IPS-20b (cell line): ENCODE data around the gene CDH5.

Experiments used
- H3K27ac ChIP-seq: one replicate; pipeline ENCODE4 v1.5.1; 2013; ENCODE audit warnings: low read length
- H3K27me3 ChIP-seq: 2 replicates; pipeline ENCODE4 v1.6.1; 2013; ENCODE audit warnings: mild to moderate bottlenecking, low read length, inconsistent platforms; ENCODE audit not compliant: insufficient read depth
- H3K36me3 ChIP-seq: 2 replicates; pipeline ENCODE4 v1.6.1; 2013; ENCODE audit warnings: low read depth, mild to moderate bottlenecking, inconsistent platforms, low read length, moderate library complexity; ENCODE audit not compliant: insufficient read depth
- H3K4me1 ChIP-seq: 2 replicates; pipeline ENCODE4 v1.6.1; 2013; ENCODE audit warnings: mild to moderate bottlenecking, control low read depth, inconsistent platforms, low read length, moderate library complexity; ENCODE audit not compliant: insufficient read depth
- H3K4me3 ChIP-seq: 2 replicates; pipeline ENCODE4 v1.5.1; 2013; ENCODE audit warnings: mild to moderate bottlenecking, low read length, inconsistent platforms
- H3K9ac ChIP-seq: 2 replicates; pipeline ENCODE4 v1.6.1; 2013; ENCODE audit warnings: low read depth, mild to moderate bottlenecking, inconsistent platforms, low read length, moderate library complexity
- H3K9me3 ChIP-seq: 2 replicates; pipeline ENCODE4 v1.6.1; 2013; ENCODE audit warnings: mild to moderate bottlenecking, low read depth, low read length, inconsistent platforms; ENCODE audit not compliant: insufficient read depth

The CDH5 gene

GRCh38 chr16:66414891-66415290 is 48.4 kb downstream of the CDH5 start:
- Histone ChIP-seq H3K9me3 (no peaks in the 10 kb centered on the region; the same call in 1 of the 2 replicates), H3K27me3 (no peaks in the 10 kb centered on the region; the same call in 1 of the 2 replicates), H3K4me1 (no peaks in the 10 kb centered on the region), H3K27ac (no peak overlapping the region), H3K36me3 (no peaks in the 10 kb centered on the region), H3K4me3 (no peak overlapping the region), H3K9ac (no peak overlapping the region)

GRCh38 chr16:66416136-66416535 is 49.6 kb downstream of the CDH5 start:
- no peak overlapping the region for H3K4me3 ChIP-seq
- no peaks in the 10 kb centered on the region for H3K36me3 ChIP-seq
- H3K27ac ChIP-seq, result no peak overlapping the region
- H3K9me3 ChIP-seq, result no peaks in the 10 kb centered on the region; the same call in 1 of the 2 replicates
- peaks cover 4% of the 10 kb centered on the region for H3K27me3 ChIP-seq
- H3K4me1 ChIP-seq, result no peaks in the 10 kb centered on the region
- H3K9ac ChIP-seq, result no peak overlapping the region

GRCh38 chr16:66416939-66417700 is 50.6 kb downstream of the CDH5 start:
- no peak overlapping the region for H3K27ac ChIP-seq
- H3K9me3 ChIP-seq, result no peaks in the 10 kb centered on the region; the same call in 1 of the 2 replicates
- no peaks in the 10 kb centered on the region for H3K4me1 ChIP-seq
- H3K36me3 ChIP-seq, result no peaks in the 10 kb centered on the region
- H3K4me3 ChIP-seq, result no peak overlapping the region
- no peak overlapping the region for H3K9ac ChIP-seq
- peaks cover 7% of the 10 kb centered on the region for H3K27me3 ChIP-seq

- Histone ChIP-seq H3K9ac (no peak overlapping the region), H3K9me3 (no peaks in the 10 kb centered on the region; the same call in 1 of the 2 replicates), H3K27me3 (peaks cover 20% of the 10 kb centered on the region), H3K4me3 (no peak overlapping the region), H3K36me3 (no peaks in the 10 kb centered on the region), H3K27ac (no peak overlapping the region), H3K4me1 (no peaks in the 10 kb centered on the region)
These were observed 51.9 kb downstream of the CDH5 start for GRCh38 chr16:66418165-66418962.

DNA sequence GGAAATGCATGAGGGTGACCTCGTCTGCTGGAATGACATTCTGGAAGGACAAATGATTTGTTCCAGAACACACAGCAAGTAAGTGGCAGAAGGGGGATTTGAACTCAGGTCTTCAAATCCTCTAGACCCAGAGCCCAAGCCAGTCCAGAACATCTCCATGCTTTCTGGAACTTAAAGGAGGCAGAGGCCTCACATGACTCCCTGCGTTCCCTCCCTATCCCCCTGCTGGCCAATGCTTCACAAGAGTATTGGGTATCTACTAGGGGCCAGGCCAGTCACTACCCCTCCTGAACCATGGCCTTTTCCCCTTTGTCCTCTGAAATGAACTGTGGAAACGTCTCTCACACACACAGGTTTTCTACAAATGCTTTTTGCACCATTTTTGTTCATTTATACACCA is 53.0 kb downstream of the CDH5 start:
- Histone ChIP-seq H3K9me3 (no peaks in the 10 kb centered on the region; the same call in 1 of the 2 replicates), H3K27me3 (peaks cover 31% of the 10 kb centered on the region), H3K36me3 (no peaks in the 10 kb centered on the region), H3K9ac (no peak overlapping the region), H3K4me1 (no peaks in the 10 kb centered on the region), H3K27ac (no peak overlapping the region), H3K4me3 (no peak overlapping the region)

DNA sequence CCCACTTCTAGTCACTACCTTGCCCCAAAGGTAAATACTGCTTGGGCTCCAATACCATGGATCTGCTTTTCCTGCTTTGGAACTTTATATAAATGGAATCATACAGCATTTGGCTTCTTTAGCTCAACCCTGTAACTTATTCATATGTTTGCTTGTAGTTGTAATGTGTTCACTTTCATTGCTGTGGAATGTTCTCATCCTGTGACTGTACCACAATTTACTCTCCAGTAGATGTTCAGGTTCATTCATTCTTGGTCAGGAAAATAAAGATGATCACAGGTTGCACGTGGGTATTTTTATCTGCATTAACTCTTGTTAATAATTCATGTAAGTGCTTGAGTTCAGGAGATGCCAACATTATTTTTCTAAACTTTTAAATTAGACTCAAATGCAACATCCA is 53.9 kb downstream of the CDH5 start:
- H3K27me3 ChIP-seq, result peaks cover 40% of the 10 kb centered on the region
- no peak overlapping the region for H3K27ac ChIP-seq
- H3K4me3 ChIP-seq, result no peak overlapping the region
- H3K4me1 ChIP-seq, result no peaks in the 10 kb centered on the region
- H3K9ac ChIP-seq, result no peak overlapping the region
- no peaks in the 10 kb centered on the region; the same call in 1 of the 2 replicates for H3K9me3 ChIP-seq
- no peaks in the 10 kb centered on the region for H3K36me3 ChIP-seq

DNA sequence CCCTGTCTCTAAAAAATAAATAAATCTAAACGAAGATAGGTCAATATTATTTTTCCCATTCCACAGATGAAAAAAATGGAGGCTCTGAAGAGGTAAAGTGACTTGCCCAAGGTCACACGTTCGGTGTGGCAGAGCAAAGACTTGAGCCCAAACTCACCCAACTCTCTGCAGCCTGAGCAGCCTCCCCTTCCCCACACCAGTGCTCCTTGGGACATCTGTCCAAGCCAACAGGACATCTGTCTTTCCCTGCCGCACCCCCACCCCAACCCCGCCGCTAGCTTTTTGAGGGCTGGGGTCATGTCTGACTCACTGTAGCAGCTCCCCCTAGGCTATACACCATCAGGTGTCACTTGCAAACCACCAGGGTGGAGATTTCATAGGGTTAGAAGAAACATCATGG is 55.4 kb downstream of the CDH5 start:
- Histone ChIP-seq H3K9me3 (no peaks in the 10 kb centered on the region; the same call in 1 of the 2 replicates), H3K4me1 (no peaks in the 10 kb centered on the region), H3K4me3 (no peak overlapping the region), H3K36me3 (no peaks in the 10 kb centered on the region), H3K9ac (no peak overlapping the region), H3K27me3 (peaks cover 54% of the 10 kb centered on the region), H3K27ac (no peak overlapping the region)

- Histone ChIP-seq H3K27me3 (peaks cover 55% of the 10 kb centered on the region), H3K4me1 (no peaks in the 10 kb centered on the region), H3K9ac (no peak overlapping the region), H3K27ac (no peak overlapping the region), H3K9me3 (no peaks in the 10 kb centered on the region; the same call in 1 of the 2 replicates), H3K36me3 (no peaks in the 10 kb centered on the region), H3K4me3 (no peak overlapping the region)
These were observed 55.9 kb downstream of the CDH5 start for GRCh38 chr16:66422366-66422765.

- Histone ChIP-seq H3K4me3 (no peak overlapping the region), H3K36me3 (no peaks in the 10 kb centered on the region), H3K9me3 (no peaks in the 10 kb centered on the region), H3K27me3 (peaks cover 63% of the 10 kb centered on the region), H3K27ac (no peak overlapping the region), H3K9ac (no peak overlapping the region), H3K4me1 (no peaks in the 10 kb centered on the region)
These were observed 56.7 kb downstream of the CDH5 start for GRCh38 chr16:66423177-66423576.

- Histone ChIP-seq H3K4me1 (peaks cover 4% of the 10 kb centered on the region; the same call in 1 of the 2 replicates), H3K36me3 (no peaks in the 10 kb centered on the region), H3K4me3 (no peak overlapping the region), H3K9ac (no peak overlapping the region), H3K27me3 (peaks cover 84% of the 10 kb centered on the region), H3K9me3 (no peaks in the 10 kb centered on the region), H3K27ac (no peak overlapping the region)
These were observed 59.2 kb downstream of the CDH5 start for GRCh38 chr16:66425651-66426050.

- Histone ChIP-seq H3K27me3 (peaks cover 89% of the 10 kb centered on the region), H3K4me1 (peaks cover 4% of the 10 kb centered on the region; the same call in 1 of the 2 replicates), H3K27ac (no peak overlapping the region), H3K36me3 (no peaks in the 10 kb centered on the region), H3K9ac (no peak overlapping the region), H3K9me3 (no peaks in the 10 kb centered on the region), H3K4me3 (peak overlapping the region; percentile 55)
These were observed 59.9 kb downstream of the CDH5 start for GRCh38 chr16:66426112-66427035.
